Measurements from ENCODE around the gene TMEM225.

The TMEM225 gene

DNA sequence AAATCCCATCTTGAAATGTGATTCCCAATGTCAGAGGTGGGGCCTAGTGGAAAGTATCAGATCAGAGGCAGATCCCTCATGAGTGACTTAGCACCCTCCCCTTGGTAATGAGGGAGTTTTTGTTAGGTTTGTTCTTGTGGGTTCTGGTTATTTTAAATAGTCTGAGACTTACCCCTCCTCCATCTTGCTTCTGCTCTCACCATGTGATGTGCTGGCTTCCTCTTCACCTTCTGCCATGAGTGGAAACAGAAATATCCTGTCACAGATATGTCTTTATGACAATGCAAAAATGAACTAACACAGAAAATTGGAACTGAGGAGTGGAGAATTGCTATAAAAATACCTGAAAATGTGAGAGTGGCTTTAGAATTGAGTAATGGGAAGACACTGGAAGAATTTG, 33.1 kb downstream of the TMEM225 start:
- Histone ChIP-seq H3K9ac (ENCODE audit: low read depth, low read length, poor library complexity, severe bottlenecking) (no peak overlapping the region), H3K79me2 (ENCODE audit: insufficient read depth, low read length) (no peaks in the 10 kb centered on the region), H3F3A (ENCODE audit: low read depth) (no peaks in the 10 kb centered on the region), H3K4me1 (ENCODE audit: insufficient read depth, low read length, poor library complexity, severe bottlenecking) (no peaks in the 10 kb centered on the region), H3K36me3 (ENCODE audit: insufficient read depth, low read length) (no peaks in the 10 kb centered on the region), H3K9me2 (replicated peaks; ENCODE audit: low read depth, low read length) (no peaks in the 10 kb centered on the region), H4K20me1 (ENCODE audit: insufficient read depth, low read length, poor library complexity, severe bottlenecking) (no peaks in the 10 kb centered on the region), H2AFZ (ENCODE audit: low read length) (no peak overlapping the region), H3K27me3 (ENCODE audit: insufficient read depth, low read length, poor library complexity, severe bottlenecking) (no peaks in the 10 kb centered on the region), H3K4me2 (ENCODE audit: low read depth, low read length, poor library complexity, severe bottlenecking) (no peak overlapping the region), H3K4me3 (ENCODE audit: low read length, poor library complexity, severe bottlenecking) (no peak overlapping the region), H3K9me3 (ENCODE audit: insufficient read depth, low read depth, low read length) (no peaks in the 10 kb centered on the region)
- TF ChIP-seq, protein P1, sequence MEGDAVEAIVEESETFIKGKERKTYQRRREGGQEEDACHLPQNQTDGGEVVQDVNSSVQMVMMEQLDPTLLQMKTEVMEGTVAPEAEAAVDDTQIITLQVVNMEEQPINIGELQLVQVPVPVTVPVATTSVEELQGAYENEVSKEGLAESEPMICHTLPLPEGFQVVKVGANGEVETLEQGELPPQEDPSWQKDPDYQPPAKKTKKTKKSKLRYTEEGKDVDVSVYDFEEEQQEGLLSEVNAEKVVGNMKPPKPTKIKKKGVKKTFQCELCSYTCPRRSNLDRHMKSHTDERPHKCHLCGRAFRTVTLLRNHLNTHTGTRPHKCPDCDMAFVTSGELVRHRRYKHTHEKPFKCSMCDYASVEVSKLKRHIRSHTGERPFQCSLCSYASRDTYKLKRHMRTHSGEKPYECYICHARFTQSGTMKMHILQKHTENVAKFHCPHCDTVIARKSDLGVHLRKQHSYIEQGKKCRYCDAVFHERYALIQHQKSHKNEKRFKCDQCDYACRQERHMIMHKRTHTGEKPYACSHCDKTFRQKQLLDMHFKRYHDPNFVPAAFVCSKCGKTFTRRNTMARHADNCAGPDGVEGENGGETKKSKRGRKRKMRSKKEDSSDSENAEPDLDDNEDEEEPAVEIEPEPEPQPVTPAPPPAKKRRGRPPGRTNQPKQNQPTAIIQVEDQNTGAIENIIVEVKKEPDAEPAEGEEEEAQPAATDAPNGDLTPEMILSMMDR (conservative IDR thresholded peaks at IDR 0.05; ENCODE audit: low read length), result no peak
- TF ChIP-seq EZH2phosphoT487 (IDR thresholded peaks at IDR 0.05; ENCODE audit: borderline replicate concordance), result no peak

DNA sequence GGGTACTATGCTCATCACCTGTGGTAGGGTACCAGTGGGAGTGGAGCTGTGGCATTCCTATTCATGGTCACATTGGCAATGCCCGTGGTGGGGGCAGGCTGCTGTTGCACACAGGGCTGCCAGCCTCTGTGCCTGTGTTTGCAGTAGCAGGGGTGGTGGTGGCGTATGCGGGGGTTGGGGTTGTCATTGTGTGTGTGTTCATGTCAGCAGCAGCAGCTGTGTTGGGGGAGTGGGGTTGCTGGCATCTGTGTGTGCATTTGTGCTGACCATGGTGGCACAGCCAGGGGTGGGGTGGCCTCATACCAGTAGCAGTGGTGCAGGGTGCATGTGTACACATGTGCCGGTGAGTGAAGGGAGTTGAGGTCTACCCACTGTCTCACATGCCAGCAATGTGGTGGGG, 34.4 kb downstream of the TMEM225 start:
- H3K4me1 ChIP-seq (ENCODE audit: insufficient read depth, low read length, poor library complexity, severe bottlenecking), result no peaks in the 10 kb centered on the region
- H3K9me3 ChIP-seq (ENCODE audit: insufficient read depth, low read depth, low read length), result no peaks in the 10 kb centered on the region
- H3K4me2 ChIP-seq (ENCODE audit: low read depth, low read length, poor library complexity, severe bottlenecking), result no peak overlapping the region
- no peak overlapping the region for H3K4me3 ChIP-seq (ENCODE audit: low read length, poor library complexity, severe bottlenecking)
- no peak overlapping the region for H2AFZ ChIP-seq (ENCODE audit: low read length)
- H3K9ac ChIP-seq (ENCODE audit: low read depth, low read length, poor library complexity, severe bottlenecking), result no peak overlapping the region
- no peaks in the 10 kb centered on the region for H3K9me2 ChIP-seq (replicated peaks; ENCODE audit: low read depth, low read length)
- H3K27me3 ChIP-seq (ENCODE audit: insufficient read depth, low read length, poor library complexity, severe bottlenecking), result no peaks in the 10 kb centered on the region
- H3F3A ChIP-seq (ENCODE audit: low read depth), result no peaks in the 10 kb centered on the region
- no peak for TF ChIP-seq EZH2phosphoT487 (IDR thresholded peaks at IDR 0.05; ENCODE audit: borderline replicate concordance)
- TF ChIP-seq, protein P1 (conservative IDR thresholded peaks at IDR 0.05; ENCODE audit: low read length), result no peak
- H4K20me1 ChIP-seq (ENCODE audit: insufficient read depth, low read length, poor library complexity, severe bottlenecking), result no peaks in the 10 kb centered on the region
- no peaks in the 10 kb centered on the region for H3K36me3 ChIP-seq (ENCODE audit: insufficient read depth, low read length)
- no peaks in the 10 kb centered on the region for H3K79me2 ChIP-seq (ENCODE audit: insufficient read depth, low read length)

GRCh38 chr11:123841174-123841573, 44.3 kb downstream of the TMEM225 start:
- Histone ChIP-seq H3K9me2 (replicated peaks; ENCODE audit: low read depth, low read length) (no peaks in the 10 kb centered on the region), H2AFZ (ENCODE audit: low read length) (no peak overlapping the region), H3K36me3 (ENCODE audit: insufficient read depth, low read length) (no peaks in the 10 kb centered on the region), H3K4me1 (ENCODE audit: insufficient read depth, low read length, poor library complexity, severe bottlenecking) (no peaks in the 10 kb centered on the region), H3K4me2 (ENCODE audit: low read depth, low read length, poor library complexity, severe bottlenecking) (no peak overlapping the region), H3K9me3 (ENCODE audit: insufficient read depth, low read depth, low read length) (no peaks in the 10 kb centered on the region), H3K4me3 (ENCODE audit: low read length, poor library complexity, severe bottlenecking) (no peak overlapping the region), H3K79me2 (ENCODE audit: insufficient read depth, low read length) (no peaks in the 10 kb centered on the region), H4K20me1 (ENCODE audit: insufficient read depth, low read length, poor library complexity, severe bottlenecking) (no peaks in the 10 kb centered on the region), H3K27me3 (ENCODE audit: insufficient read depth, low read length, poor library complexity, severe bottlenecking) (no peaks in the 10 kb centered on the region), H3K9ac (ENCODE audit: low read depth, low read length, poor library complexity, severe bottlenecking) (no peak overlapping the region), H3F3A (ENCODE audit: low read depth) (no peaks in the 10 kb centered on the region)
- TF ChIP-seq, protein P1 (conservative IDR thresholded peaks at IDR 0.05; ENCODE audit: low read length), result no peak
- TF ChIP-seq EZH2phosphoT487 (IDR thresholded peaks at IDR 0.05; ENCODE audit: borderline replicate concordance), result no peak

Data from Loucy (cell line).